ENCODE results near the gene HORMAD2.

GRCh38 chr22:30169002-30169401 is 88.7 kb downstream of the HORMAD2 start:
- TF ChIP-seq, protein P1, sequence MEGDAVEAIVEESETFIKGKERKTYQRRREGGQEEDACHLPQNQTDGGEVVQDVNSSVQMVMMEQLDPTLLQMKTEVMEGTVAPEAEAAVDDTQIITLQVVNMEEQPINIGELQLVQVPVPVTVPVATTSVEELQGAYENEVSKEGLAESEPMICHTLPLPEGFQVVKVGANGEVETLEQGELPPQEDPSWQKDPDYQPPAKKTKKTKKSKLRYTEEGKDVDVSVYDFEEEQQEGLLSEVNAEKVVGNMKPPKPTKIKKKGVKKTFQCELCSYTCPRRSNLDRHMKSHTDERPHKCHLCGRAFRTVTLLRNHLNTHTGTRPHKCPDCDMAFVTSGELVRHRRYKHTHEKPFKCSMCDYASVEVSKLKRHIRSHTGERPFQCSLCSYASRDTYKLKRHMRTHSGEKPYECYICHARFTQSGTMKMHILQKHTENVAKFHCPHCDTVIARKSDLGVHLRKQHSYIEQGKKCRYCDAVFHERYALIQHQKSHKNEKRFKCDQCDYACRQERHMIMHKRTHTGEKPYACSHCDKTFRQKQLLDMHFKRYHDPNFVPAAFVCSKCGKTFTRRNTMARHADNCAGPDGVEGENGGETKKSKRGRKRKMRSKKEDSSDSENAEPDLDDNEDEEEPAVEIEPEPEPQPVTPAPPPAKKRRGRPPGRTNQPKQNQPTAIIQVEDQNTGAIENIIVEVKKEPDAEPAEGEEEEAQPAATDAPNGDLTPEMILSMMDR (conservative IDR thresholded peaks at IDR 0.05; ENCODE audit: low read depth, low read length): no peak
- no peak for TF ChIP-seq EZH2 (IDR thresholded peaks at IDR 0.05; ENCODE audit: borderline replicate concordance, low read depth, low read length, poor library complexity, severe bottlenecking)
